Ishikawa (cell line): Measurements from ENCODE around the gene ARL4D.

Experiments
- CEBPB ChIP-seq: IDR thresholded peaks from 2 replicates; pipeline ENCODE4 v1.6.1; 2012
- EGR1 ChIP-seq: IDR thresholded peaks from 2 replicates; pipeline ENCODE4 v1.6.1; 2012
- EP300 ChIP-seq: IDR thresholded peaks from 2 replicates; pipeline ENCODE4 v1.6.1; 2012; ENCODE audit warnings: borderline replicate concordance
- RAD21 ChIP-seq: IDR thresholded peaks from 2 replicates; pipeline ENCODE4 v1.6.1; 2012; ENCODE audit warnings: low read depth
- TEAD4 ChIP-seq: IDR thresholded peaks from 2 replicates; pipeline ENCODE4 v1.6.1; 2012
- YY1 ChIP-seq: IDR thresholded peaks from 2 replicates; pipeline ENCODE4 v1.6.1; 2012; ENCODE audit warnings: low read depth
- TF ChIP-seq, protein P1 (sequence below): IDR thresholded peaks from 2 replicates; pipeline ENCODE4 v1.6.1; 2012
- TF ChIP-seq, protein P2 (sequence below): IDR thresholded peaks from 2 replicates; pipeline ENCODE4 v1.6.1; 2012; ENCODE audit warnings: low read depth, mild to moderate bottlenecking

DNA sequence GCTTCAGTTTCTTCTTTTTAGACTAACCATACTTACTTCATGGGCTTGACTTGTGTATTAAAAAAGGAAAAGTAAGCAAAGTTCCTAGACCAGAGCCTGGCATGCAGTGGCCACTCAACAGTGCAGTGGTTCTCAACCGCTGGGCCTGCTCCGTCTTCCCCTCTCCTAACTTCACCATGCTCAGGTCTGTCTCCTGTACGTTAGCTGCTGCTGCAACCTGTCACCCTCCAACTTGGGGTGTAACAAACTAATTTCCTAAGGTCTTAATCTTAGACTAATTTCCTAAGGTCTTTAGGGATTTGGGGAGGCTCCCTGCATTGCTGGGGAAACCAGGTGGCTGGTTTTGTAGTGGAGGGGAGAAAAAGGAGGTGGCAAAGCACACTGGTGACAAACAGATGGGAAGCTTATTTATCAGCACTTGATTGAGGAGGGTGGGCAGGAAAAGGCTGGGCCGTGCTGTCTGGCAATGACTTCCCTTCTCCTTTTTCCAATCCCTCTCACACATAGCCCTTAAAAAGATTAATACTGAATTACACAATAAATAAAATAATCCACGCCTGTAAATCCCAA lies 2.2 kb upstream of the ARL4D start:
- TF ChIP-seq EGR1 (no peak), YY1 (no peak), TEAD4 (no peak), CEBPB (no peak), EP300 (no peak), RAD21 (no peak)
- TF ChIP-seq, protein P1, sequence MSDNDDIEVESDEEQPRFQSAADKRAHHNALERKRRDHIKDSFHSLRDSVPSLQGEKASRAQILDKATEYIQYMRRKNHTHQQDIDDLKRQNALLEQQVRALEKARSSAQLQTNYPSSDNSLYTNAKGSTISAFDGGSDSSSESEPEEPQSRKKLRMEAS: no peak
- TF ChIP-seq, protein P2, sequence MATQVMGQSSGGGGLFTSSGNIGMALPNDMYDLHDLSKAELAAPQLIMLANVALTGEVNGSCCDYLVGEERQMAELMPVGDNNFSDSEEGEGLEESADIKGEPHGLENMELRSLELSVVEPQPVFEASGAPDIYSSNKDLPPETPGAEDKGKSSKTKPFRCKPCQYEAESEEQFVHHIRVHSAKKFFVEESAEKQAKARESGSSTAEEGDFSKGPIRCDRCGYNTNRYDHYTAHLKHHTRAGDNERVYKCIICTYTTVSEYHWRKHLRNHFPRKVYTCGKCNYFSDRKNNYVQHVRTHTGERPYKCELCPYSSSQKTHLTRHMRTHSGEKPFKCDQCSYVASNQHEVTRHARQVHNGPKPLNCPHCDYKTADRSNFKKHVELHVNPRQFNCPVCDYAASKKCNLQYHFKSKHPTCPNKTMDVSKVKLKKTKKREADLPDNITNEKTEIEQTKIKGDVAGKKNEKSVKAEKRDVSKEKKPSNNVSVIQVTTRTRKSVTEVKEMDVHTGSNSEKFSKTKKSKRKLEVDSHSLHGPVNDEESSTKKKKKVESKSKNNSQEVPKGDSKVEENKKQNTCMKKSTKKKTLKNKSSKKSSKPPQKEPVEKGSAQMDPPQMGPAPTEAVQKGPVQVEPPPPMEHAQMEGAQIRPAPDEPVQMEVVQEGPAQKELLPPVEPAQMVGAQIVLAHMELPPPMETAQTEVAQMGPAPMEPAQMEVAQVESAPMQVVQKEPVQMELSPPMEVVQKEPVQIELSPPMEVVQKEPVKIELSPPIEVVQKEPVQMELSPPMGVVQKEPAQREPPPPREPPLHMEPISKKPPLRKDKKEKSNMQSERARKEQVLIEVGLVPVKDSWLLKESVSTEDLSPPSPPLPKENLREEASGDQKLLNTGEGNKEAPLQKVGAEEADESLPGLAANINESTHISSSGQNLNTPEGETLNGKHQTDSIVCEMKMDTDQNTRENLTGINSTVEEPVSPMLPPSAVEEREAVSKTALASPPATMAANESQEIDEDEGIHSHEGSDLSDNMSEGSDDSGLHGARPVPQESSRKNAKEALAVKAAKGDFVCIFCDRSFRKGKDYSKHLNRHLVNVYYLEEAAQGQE: no peak
